Body of pancreas (tissue), 4 donors: ENCODE measurements around the gene TRIM44.
A peak's percentile ranks its signal among the peaks of the same experiment; 100 is the strongest.

Source experiments
- POLR2A ChIP-seq, 3 donors: fragments of 450-650 bp; IDR thresholded peaks; one replicate each; pipeline ENCODE4 v1.6.1; 2016; ENCODE audit warnings: antibody characterized with exemption in 3 of 3, mild to moderate bottlenecking in 2 of 3
- TF ChIP-seq, protein P1 (sequence below), 7 experiments: fragments of 450-650 bp in 4 of 7; fragments of 200-600 bp in 3 of 7; sonication (generic) in 3 of 7; IDR thresholded peaks; one replicate each; pipeline ENCODE4 v1.5.1; 2016 to 2019; ENCODE audit warnings: antibody characterized with exemption in 7 of 7

DNA sequence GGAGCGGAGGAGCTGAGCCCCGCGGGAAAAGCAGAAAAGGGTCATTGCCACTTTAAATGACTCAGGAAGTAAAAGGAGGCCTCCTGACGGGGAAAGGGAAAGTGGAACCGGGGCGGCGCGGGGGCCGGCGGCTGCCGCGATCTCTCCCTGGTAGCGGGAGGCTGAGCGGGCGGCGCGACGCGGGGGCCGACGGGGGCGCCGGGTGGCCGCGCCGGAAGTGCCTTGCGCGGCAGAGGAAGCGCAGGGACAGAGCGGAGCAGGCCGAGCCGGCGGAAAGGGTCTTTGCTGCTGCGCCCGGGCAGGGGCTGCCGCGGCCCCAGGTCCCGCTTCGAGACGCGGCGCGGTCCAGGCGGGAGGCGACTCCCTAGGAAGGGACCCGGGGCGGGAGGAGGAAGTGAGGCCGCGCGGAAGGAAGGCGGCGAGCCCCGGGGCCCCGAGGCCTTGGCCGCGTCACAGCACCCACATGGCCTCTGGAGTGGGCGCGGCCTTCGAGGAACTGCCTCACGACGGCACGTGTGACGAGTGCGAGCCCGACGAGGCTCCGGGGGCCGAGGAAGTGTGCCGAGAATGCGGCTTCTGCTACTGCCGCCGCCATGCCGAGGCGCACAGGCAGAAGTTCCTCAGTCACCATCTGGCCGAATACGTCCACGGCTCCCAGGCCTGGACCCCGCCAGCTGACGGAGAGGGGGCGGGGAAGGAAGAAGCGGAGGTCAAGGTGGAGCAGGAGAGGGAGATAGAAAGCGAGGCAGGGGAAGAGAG is at the start of gene TRIM44:
- TF ChIP-seq, protein P1, sequence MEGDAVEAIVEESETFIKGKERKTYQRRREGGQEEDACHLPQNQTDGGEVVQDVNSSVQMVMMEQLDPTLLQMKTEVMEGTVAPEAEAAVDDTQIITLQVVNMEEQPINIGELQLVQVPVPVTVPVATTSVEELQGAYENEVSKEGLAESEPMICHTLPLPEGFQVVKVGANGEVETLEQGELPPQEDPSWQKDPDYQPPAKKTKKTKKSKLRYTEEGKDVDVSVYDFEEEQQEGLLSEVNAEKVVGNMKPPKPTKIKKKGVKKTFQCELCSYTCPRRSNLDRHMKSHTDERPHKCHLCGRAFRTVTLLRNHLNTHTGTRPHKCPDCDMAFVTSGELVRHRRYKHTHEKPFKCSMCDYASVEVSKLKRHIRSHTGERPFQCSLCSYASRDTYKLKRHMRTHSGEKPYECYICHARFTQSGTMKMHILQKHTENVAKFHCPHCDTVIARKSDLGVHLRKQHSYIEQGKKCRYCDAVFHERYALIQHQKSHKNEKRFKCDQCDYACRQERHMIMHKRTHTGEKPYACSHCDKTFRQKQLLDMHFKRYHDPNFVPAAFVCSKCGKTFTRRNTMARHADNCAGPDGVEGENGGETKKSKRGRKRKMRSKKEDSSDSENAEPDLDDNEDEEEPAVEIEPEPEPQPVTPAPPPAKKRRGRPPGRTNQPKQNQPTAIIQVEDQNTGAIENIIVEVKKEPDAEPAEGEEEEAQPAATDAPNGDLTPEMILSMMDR (IDR thresholded peaks at IDR 0.05), result no peak
- TF ChIP-seq POLR2A (IDR thresholded peaks at IDR 0.05), result peak; percentile 58 to 65 (median 62)
